SK-N-MC (cell line): ENCODE measurements around the gene KCNQ1.

ENCODE experiments used
- DNase-seq: peaks from one replicate; pipeline ENCODE4 v3.0.0-alpha.2; 2011; ENCODE audit warnings: low read depth, low spot score
- H3K27ac ChIP-seq: fragments of 200-600 bp; sonication (generic); 2 replicates; pipeline ENCODE4 v1.5.1; 2016; ENCODE audit warnings: mixed run types
- H3K36me3 ChIP-seq: fragments of 200-600 bp; sonication (generic); 2 replicates; pipeline ENCODE4 v1.6.1; 2017; ENCODE audit warnings: antibody characterized with exemption, low read length, mixed read lengths; ENCODE audit not compliant: insufficient read depth
- H3K4me3 ChIP-seq: fragments of 200-600 bp; sonication (generic); 2 replicates; pipeline ENCODE4 v1.5.1; 2016
- H3K9ac ChIP-seq: fragments of 200-600 bp; sonication (generic); 2 replicates; pipeline ENCODE4 v1.8.0; 2017; ENCODE audit warnings: mixed run types, mixed read lengths; ENCODE audit not compliant: insufficient read length
- H3K9me3 ChIP-seq: fragments of 200-600 bp; sonication (generic); 2 replicates; pipeline ENCODE4 v1.6.1; 2017; ENCODE audit warnings: low read depth, mild to moderate bottlenecking, antibody characterized with exemption, low read length, moderate library complexity, mixed read lengths
- EZH2 ChIP-seq: fragments of 200-600 bp; sonication (generic); IDR thresholded peaks from one replicate; pipeline ENCODE4 v1.6.1; 2017; ENCODE audit warnings: antibody characterized with exemption
- FOXP2 ChIP-seq: optimal IDR thresholded peaks from 2 replicates; pipeline ENCODE3; 2011; ENCODE audit warnings: mild to moderate bottlenecking, moderate library complexity; ENCODE audit not compliant: insufficient read depth; ENCODE audit errors: extremely low read length, control extremely low read depth
- POLR2AphosphoS5 ChIP-seq: IDR thresholded peaks from 2 replicates; pipeline ENCODE4 v1.6.1; 2012; ENCODE audit warnings: mild to moderate bottlenecking, low read depth, low read length, borderline replicate concordance

KCNQ1 gene

DNA sequence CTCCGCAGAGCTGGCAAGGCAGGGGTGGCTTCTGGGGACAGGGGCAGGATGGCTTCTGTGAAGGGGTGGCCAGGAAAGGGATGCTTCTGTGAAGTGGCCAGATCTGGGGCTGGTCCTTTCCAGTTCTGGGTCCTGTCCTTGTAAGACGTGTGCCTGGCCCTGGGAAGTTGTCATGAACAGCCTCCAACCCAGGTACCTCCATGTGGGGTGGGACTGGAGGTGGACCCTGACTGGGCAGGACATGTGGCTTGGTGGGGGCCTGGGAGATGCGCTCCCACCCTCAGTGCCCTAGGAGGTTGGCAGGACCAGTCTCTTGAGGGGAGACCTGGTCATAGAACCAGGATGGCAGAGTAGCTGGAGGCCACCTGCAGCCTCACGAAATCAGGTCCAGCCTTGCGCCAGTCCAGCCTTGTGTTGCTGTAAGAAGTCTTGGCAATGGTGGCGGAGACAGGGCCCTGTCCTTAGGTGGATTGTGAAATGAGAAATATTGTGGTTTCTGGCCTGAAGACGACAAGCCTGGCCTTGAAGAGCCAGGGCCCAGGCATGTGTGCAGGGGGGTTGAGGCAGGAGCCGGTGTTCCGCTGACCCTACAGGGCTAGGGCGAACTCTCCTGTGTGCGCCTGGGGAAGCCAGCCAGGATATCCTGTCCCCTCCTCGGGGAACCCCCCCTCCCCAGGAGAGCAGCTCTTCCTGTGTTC, 2.6 kb downstream of the KCNQ1 start:
- H3K9me3 ChIP-seq = no peaks in the 10 kb centered on the region
- DNase-seq = no peak
- H3K9ac ChIP-seq = no peak overlapping the region
- H3K36me3 ChIP-seq = no peaks in the 10 kb centered on the region
- H3K27ac ChIP-seq = no peak overlapping the region
- H3K4me3 ChIP-seq = no peak overlapping the region
- no peak for TF ChIP-seq EZH2
- TF ChIP-seq POLR2AphosphoS5 = no peak
- no peak for TF ChIP-seq FOXP2

DNA sequence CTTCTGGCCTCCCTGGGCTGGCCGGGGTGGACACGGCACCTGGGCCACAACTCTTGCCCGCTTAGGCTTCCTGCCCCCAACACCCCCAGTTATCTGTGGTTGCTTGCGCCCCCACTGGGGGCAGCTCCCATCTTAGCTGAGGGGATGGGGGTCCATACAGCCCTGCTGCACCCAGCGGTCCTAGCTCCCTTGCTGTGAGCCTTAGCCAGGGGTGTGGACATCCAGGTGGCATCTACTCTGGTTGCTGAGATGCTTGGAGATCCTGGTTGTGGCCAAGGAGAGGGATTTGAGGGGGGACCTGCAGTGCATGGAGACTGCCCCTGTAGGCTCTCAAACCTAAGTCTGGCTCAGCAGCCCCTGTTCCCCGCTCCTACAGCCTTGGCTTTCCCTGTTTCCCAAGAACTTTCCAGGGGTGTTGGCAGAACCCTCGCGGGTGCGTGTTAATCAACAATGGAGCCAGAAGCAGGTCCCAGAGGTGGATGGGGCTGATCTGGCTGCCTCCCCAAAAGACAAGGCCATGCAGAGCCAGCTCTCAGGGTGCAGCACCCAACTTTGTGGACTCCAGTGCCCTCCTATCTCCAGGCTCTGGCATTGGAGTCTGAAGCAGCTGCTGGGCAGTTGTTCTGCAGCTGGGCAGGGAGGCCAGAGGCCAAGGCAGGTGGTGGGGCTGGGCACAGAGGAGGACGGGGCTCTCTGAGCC, 3.3 kb downstream of the KCNQ1 start:
- TF ChIP-seq EZH2 = no peak
- TF ChIP-seq FOXP2 = no peak
- no peaks in the 10 kb centered on the region for H3K36me3 ChIP-seq
- H3K9ac ChIP-seq = no peak overlapping the region
- no peak overlapping the region for H3K4me3 ChIP-seq
- no peaks in the 10 kb centered on the region for H3K9me3 ChIP-seq
- no peak overlapping the region for H3K27ac ChIP-seq
- no peak for DNase-seq

- no peaks in the 10 kb centered on the region for H3K9me3 ChIP-seq
- DNase-seq = no peak
- H3K27ac ChIP-seq = no peak overlapping the region
- no peaks in the 10 kb centered on the region for H3K36me3 ChIP-seq
- TF ChIP-seq POLR2AphosphoS5 = no peak
- TF ChIP-seq EZH2 = no peak
- no peak for TF ChIP-seq FOXP2
- H3K9ac ChIP-seq = no peak overlapping the region
- no peak overlapping the region for H3K4me3 ChIP-seq
Observed at GRCh38 chr11:2448661-2449547, 4.1 kb downstream of the KCNQ1 start.

- H3K9ac ChIP-seq = no peak overlapping the region
- no peaks in the 10 kb centered on the region for H3K36me3 ChIP-seq
- TF ChIP-seq EZH2 = no peak
- TF ChIP-seq FOXP2 = no peak
- no peak for TF ChIP-seq POLR2AphosphoS5
- H3K4me3 ChIP-seq = no peak overlapping the region
- no peaks in the 10 kb centered on the region for H3K9me3 ChIP-seq
- H3K27ac ChIP-seq = no peak overlapping the region
- no peak for DNase-seq
Observed at GRCh38 chr11:2449548-2450320, 4.9 kb downstream of the KCNQ1 start.

DNA sequence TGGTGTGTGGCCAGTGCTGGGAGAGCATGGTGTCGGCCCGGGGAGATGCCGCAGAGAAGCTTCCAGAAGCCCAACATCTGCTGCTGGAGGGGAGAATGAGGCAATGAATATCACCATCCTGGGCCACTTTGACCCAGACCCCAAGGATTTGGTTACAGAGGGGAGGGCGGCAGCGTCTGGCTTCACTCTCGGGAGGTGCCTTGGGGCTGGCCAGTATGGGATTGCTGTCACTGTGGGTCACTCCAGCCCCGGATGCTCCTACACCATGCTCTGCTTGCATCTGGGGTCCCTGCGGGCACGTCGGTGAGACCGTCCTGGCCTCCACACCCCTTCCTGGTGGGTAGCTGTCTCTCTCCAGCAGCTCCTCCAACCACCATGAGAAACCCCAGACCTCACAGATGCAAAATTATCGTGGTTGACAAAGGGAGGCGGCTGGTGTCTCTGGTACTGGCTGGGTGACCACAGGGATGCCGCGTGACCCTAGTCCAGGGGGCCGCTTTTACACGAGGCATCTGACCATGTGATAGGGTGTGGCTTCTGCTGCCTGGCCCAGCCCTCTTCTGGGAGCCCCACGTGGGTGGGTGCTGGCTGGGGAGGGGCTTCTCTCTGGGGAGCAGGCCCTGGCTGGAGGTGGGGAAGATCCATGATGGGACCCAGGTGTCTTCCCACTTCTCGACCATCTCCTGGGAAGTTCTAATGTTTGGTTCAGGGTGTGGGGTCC, 5.7 kb downstream of the KCNQ1 start:
- no peak overlapping the region for H3K4me3 ChIP-seq
- no peak overlapping the region for H3K9ac ChIP-seq
- no peaks in the 10 kb centered on the region for H3K9me3 ChIP-seq
- TF ChIP-seq FOXP2 (no peak), EZH2 (no peak), POLR2AphosphoS5 (no peak)
- no peaks in the 10 kb centered on the region for H3K36me3 ChIP-seq
- no peak for DNase-seq
- H3K27ac ChIP-seq = no peak overlapping the region

DNA sequence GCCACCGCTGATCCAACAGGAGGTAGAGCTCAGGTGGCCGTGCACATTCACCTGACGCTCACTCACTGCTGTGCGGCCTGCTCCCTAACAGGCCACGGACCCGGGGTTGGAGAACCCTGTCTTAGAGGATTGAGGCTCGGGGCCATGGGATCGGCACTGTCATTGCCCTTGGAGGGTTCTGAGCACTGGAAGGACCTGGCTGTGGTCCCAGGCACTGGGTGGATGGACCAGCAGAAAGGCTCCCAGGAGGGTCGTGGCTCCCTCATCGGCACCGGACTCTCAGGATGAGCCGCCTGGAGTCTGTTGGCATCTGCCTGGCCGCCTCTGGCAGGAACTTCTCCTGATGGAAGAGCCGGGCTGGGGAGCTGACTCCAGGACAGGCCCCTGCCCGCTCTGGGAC, 6.5 kb downstream of the KCNQ1 start:
- Histone ChIP-seq H3K9me3 (no peaks in the 10 kb centered on the region), H3K4me3 (no peak overlapping the region), H3K36me3 (no peaks in the 10 kb centered on the region), H3K9ac (no peak overlapping the region), H3K27ac (no peak overlapping the region)
- TF ChIP-seq FOXP2 (no peak), POLR2AphosphoS5 (no peak), EZH2 (no peak)
- no peak for DNase-seq

GRCh38 chr11:2451916-2452315, 7.1 kb downstream of the KCNQ1 start:
- Histone ChIP-seq H3K4me3 (no peak overlapping the region), H3K27ac (no peak overlapping the region), H3K36me3 (no peaks in the 10 kb centered on the region), H3K9me3 (no peaks in the 10 kb centered on the region), H3K9ac (no peak overlapping the region)
- TF ChIP-seq POLR2AphosphoS5 (no peak), FOXP2 (no peak), EZH2 (no peak)
- DNase-seq = no peak
